Endometrium (tissue), 2 donors: Measurements from ENCODE around the gene MYOM3.

Experiments used
- FAIRE-seq: peaks from 2 replicates; lab custom pipeline; 2012; peaks lifted over from hg19 to GRCh38; lab: Jason Lieb, UNC
- donor health status: control.
- donor health status: control.

MYOM3 gene

GRCh38 chr1:24138476-24139221 is 26.7 kb upstream of the MYOM3 start:
- no peak for FAIRE-seq

GRCh38 chr1:24136956-24137539 is 25.1 kb upstream of the MYOM3 start:
- FAIRE-seq = no peak

- FAIRE-seq = no peak
Observed at GRCh38 chr1:24134376-24134775, 22.4 kb upstream of the MYOM3 start.

- no peak for FAIRE-seq
Observed at GRCh38 chr1:24133819-24134218, 21.9 kb upstream of the MYOM3 start.

GRCh38 chr1:24130385-24130784 is 18.4 kb upstream of the MYOM3 start:
- no peak for FAIRE-seq

- no peak for FAIRE-seq
Observed at GRCh38 chr1:24127801-24128363, 15.9 kb upstream of the MYOM3 start.

GRCh38 chr1:24127134-24127800 is 15.3 kb upstream of the MYOM3 start:
- no peak for FAIRE-seq

- no peak for FAIRE-seq
Observed at GRCh38 chr1:24126672-24127023, 14.7 kb upstream of the MYOM3 start.

- no peak for FAIRE-seq
Observed at GRCh38 chr1:24126018-24126671, 14.2 kb upstream of the MYOM3 start.

GRCh38 chr1:24125456-24125855 is 13.5 kb upstream of the MYOM3 start:
- no peak for FAIRE-seq

- FAIRE-seq = no peak
Observed at GRCh38 chr1:24124980-24125379, 13.0 kb upstream of the MYOM3 start.

- no peak for FAIRE-seq
Observed at GRCh38 chr1:24123611-24124010, 11.7 kb upstream of the MYOM3 start.

GRCh38 chr1:24122776-24123175 is 10.8 kb upstream of the MYOM3 start:
- FAIRE-seq = no peak

GRCh38 chr1:24121406-24121805 is 9.5 kb upstream of the MYOM3 start:
- no peak for FAIRE-seq

- FAIRE-seq = no peak
Observed at GRCh38 chr1:24120965-24121364, 9.0 kb upstream of the MYOM3 start.

- FAIRE-seq = no peak
Observed at GRCh38 chr1:24119859-24120756, 8.2 kb upstream of the MYOM3 start.

- FAIRE-seq = no peak
Observed at GRCh38 chr1:24119489-24119858, 7.5 kb upstream of the MYOM3 start.

- FAIRE-seq = no peak
Observed at GRCh38 chr1:24118410-24119242, 6.7 kb upstream of the MYOM3 start.

GRCh38 chr1:24117722-24118409 is 5.9 kb upstream of the MYOM3 start:
- FAIRE-seq = no peak

- no peak for FAIRE-seq
Observed at GRCh38 chr1:24117132-24117531, 5.2 kb upstream of the MYOM3 start.
